ENCODE measurements around the gene HTR1E. TPM values are rescaled to one million over a fixed set of nuclear protein-coding genes. Genes with fewer than 3 reads are reported as not detected.
"Not testable (repeated sequence)": the region's sequence is repeated elsewhere in the genome, so short reads cannot be mapped to it uniquely, and the experiment has no call there.

HTR1E gene
- total RNA-seq, 1 donor from 2014 or later = not detected

GRCh38 chr6:86978251-86978650, 40.9 kb downstream of the HTR1E start:
- FAIRE-seq = no peak
- Histone ChIP-seq H3K36me3 (ENCODE audit: insufficient read depth, low read length) (no peaks in the 10 kb centered on the region), H3K4me3 (ENCODE audit: insufficient read depth, low read depth, low read length) (no peak overlapping the region), H3K9me3 (ENCODE audit: insufficient read depth, low read depth, low read length) (no peaks in the 10 kb centered on the region), H3K9ac (ENCODE audit: low read length) (no peak overlapping the region), H4K20me1 (ENCODE audit: insufficient read depth, low read length) (no peaks in the 10 kb centered on the region), H3K27me3 (ENCODE audit: insufficient read depth, low read length) (no peaks in the 10 kb centered on the region), H3K4me2 (ENCODE audit: low read length) (no peak overlapping the region), H3K4me1 (ENCODE audit: insufficient read depth, low read length) (no peaks in the 10 kb centered on the region), H3K79me2 (ENCODE audit: insufficient read depth, low read length) (no peaks in the 10 kb centered on the region), H2AFZ (ENCODE audit: low read depth, low read length) (no peak overlapping the region), H3K27ac (ENCODE audit: low read depth, low read length) (no peak overlapping the region)
- no peak for DNase-seq (ENCODE audit: low read depth)
- Mint-ChIP-seq H3K27me3 (ENCODE audit: low read depth, unreplicated experiment) (peaks cover 5% of the 10 kb centered on the region), H3K36me3 (ENCODE audit: low read depth, unreplicated experiment) (no peaks in the 10 kb centered on the region), H3K9me3 (ENCODE audit: unreplicated experiment) (no peaks in the 10 kb centered on the region), H3K27ac (ENCODE audit: unreplicated experiment) (no peak overlapping the region), H3K4me3 (ENCODE audit: unreplicated experiment) (no peak overlapping the region), H3K4me1 (ENCODE audit: low read depth, unreplicated experiment) (no peaks in the 10 kb centered on the region)
- no peak for TF ChIP-seq EZH2 (IDR thresholded peaks at IDR 0.05; ENCODE audit: insufficient read depth, low read length)
- no peak for TF ChIP-seq CTCF (IDR thresholded peaks at IDR 0.05; ENCODE audit: insufficient read depth, low read depth, low read length)

GRCh38 chr6:87001494-87001893, 64.2 kb downstream of the HTR1E start:
- Mint-ChIP-seq H3K4me1 (ENCODE audit: low read depth, unreplicated experiment) (no peaks in the 10 kb centered on the region), H3K27me3 (ENCODE audit: low read depth, unreplicated experiment) (no peaks in the 10 kb centered on the region)

GRCh38 chr6:87002391-87002790, 65.1 kb downstream of the HTR1E start:
- not testable (repeated sequence) for H2AFZ ChIP-seq (ENCODE audit: low read depth, low read length); H3K4me3 Mint-ChIP-seq (ENCODE audit: unreplicated experiment); DNase-seq (ENCODE audit: low read depth); H3K9ac ChIP-seq (ENCODE audit: low read length); H3K36me3 ChIP-seq (ENCODE audit: insufficient read depth, low read length); H3K27ac ChIP-seq (ENCODE audit: low read depth, low read length); H3K79me2 ChIP-seq (ENCODE audit: insufficient read depth, low read length); H3K27me3 ChIP-seq (ENCODE audit: insufficient read depth, low read length); H3K9me3 Mint-ChIP-seq (ENCODE audit: unreplicated experiment); H3K9me3 ChIP-seq (ENCODE audit: insufficient read depth, low read depth, low read length); FAIRE-seq; H3K4me1 Mint-ChIP-seq (ENCODE audit: low read depth, unreplicated experiment); H3K27ac Mint-ChIP-seq (ENCODE audit: unreplicated experiment); H3K36me3 Mint-ChIP-seq (ENCODE audit: low read depth, unreplicated experiment); H3K4me3 ChIP-seq (ENCODE audit: insufficient read depth, low read depth, low read length); H3K4me1 ChIP-seq (ENCODE audit: insufficient read depth, low read length); H3K27me3 Mint-ChIP-seq (ENCODE audit: low read depth, unreplicated experiment); H3K4me2 ChIP-seq (ENCODE audit: low read length); H4K20me1 ChIP-seq (ENCODE audit: insufficient read depth, low read length)

More at GRCh38 chr6:87001494-87001893, 64.2 kb downstream of the HTR1E start:
- Histone ChIP-seq H3K36me3 (ENCODE audit: insufficient read depth, low read length) (no peaks in the 10 kb centered on the region), H3K79me2 (ENCODE audit: insufficient read depth, low read length) (no peaks in the 10 kb centered on the region), H3K4me2 (ENCODE audit: low read length) (no peak overlapping the region), H3K27me3 (ENCODE audit: insufficient read depth, low read length) (no peaks in the 10 kb centered on the region), H3K4me3 (ENCODE audit: insufficient read depth, low read depth, low read length) (no peak overlapping the region), H3K9ac (ENCODE audit: low read length) (no peak overlapping the region), H3K4me1 (ENCODE audit: insufficient read depth, low read length) (no peaks in the 10 kb centered on the region), H3K9me3 (ENCODE audit: insufficient read depth, low read depth, low read length) (no peaks in the 10 kb centered on the region), H3K27ac (ENCODE audit: low read depth, low read length) (no peak overlapping the region), H2AFZ (ENCODE audit: low read depth, low read length) (no peak overlapping the region), H4K20me1 (ENCODE audit: insufficient read depth, low read length) (no peaks in the 10 kb centered on the region)
- DNase-seq (ENCODE audit: low read depth) (no peak), FAIRE-seq (no peak)
- Mint-ChIP-seq H3K4me3 (ENCODE audit: unreplicated experiment) (no peak overlapping the region), H3K27ac (ENCODE audit: unreplicated experiment) (no peak overlapping the region), H3K36me3 (ENCODE audit: low read depth, unreplicated experiment) (no peaks in the 10 kb centered on the region), H3K9me3 (ENCODE audit: unreplicated experiment) (peaks cover 5% of the 10 kb centered on the region)
- TF ChIP-seq CTCF (IDR thresholded peaks at IDR 0.05; ENCODE audit: insufficient read depth, low read depth, low read length) = no peak
- TF ChIP-seq EZH2 (IDR thresholded peaks at IDR 0.05; ENCODE audit: insufficient read depth, low read length) = no peak

- H3K27ac Mint-ChIP-seq (ENCODE audit: unreplicated experiment); H3K4me3 Mint-ChIP-seq (ENCODE audit: unreplicated experiment); H3K4me1 Mint-ChIP-seq (ENCODE audit: low read depth, unreplicated experiment); H3K9ac ChIP-seq (ENCODE audit: low read length); H3K27ac ChIP-seq (ENCODE audit: low read depth, low read length); H4K20me1 ChIP-seq (ENCODE audit: insufficient read depth, low read length); FAIRE-seq; H2AFZ ChIP-seq (ENCODE audit: low read depth, low read length); H3K79me2 ChIP-seq (ENCODE audit: insufficient read depth, low read length); H3K4me2 ChIP-seq (ENCODE audit: low read length); H3K27me3 ChIP-seq (ENCODE audit: insufficient read depth, low read length); H3K27me3 Mint-ChIP-seq (ENCODE audit: low read depth, unreplicated experiment); DNase-seq (ENCODE audit: low read depth); H3K36me3 ChIP-seq (ENCODE audit: insufficient read depth, low read length); H3K4me1 ChIP-seq (ENCODE audit: insufficient read depth, low read length); H3K36me3 Mint-ChIP-seq (ENCODE audit: low read depth, unreplicated experiment); H3K9me3 ChIP-seq (ENCODE audit: insufficient read depth, low read depth, low read length); H3K4me3 ChIP-seq (ENCODE audit: insufficient read depth, low read depth, low read length): not testable (repeated sequence)
- peaks cover 10% of the 10 kb centered on the region for H3K9me3 Mint-ChIP-seq (ENCODE audit: unreplicated experiment)
Measured at GRCh38 chr6:87006541-87006940, 69.2 kb downstream of the HTR1E start.

GRCh38 chr6:87009581-87009980, 72.3 kb downstream of the HTR1E start:
- not testable (repeated sequence) for H3K27ac Mint-ChIP-seq (ENCODE audit: unreplicated experiment); H3K36me3 Mint-ChIP-seq (ENCODE audit: low read depth, unreplicated experiment)

More at GRCh38 chr6:87009581-87009980, 72.3 kb downstream of the HTR1E start:
- H3K4me1 ChIP-seq (ENCODE audit: insufficient read depth, low read length); H3K4me3 Mint-ChIP-seq (ENCODE audit: unreplicated experiment); H3K27ac ChIP-seq (ENCODE audit: low read depth, low read length); H3K27me3 Mint-ChIP-seq (ENCODE audit: low read depth, unreplicated experiment); H3K36me3 ChIP-seq (ENCODE audit: insufficient read depth, low read length); FAIRE-seq; H3K9ac ChIP-seq (ENCODE audit: low read length); H3K9me3 Mint-ChIP-seq (ENCODE audit: unreplicated experiment); H2AFZ ChIP-seq (ENCODE audit: low read depth, low read length); H3K27me3 ChIP-seq (ENCODE audit: insufficient read depth, low read length); H3K4me1 Mint-ChIP-seq (ENCODE audit: low read depth, unreplicated experiment); H4K20me1 ChIP-seq (ENCODE audit: insufficient read depth, low read length); H3K4me2 ChIP-seq (ENCODE audit: low read length); H3K9me3 ChIP-seq (ENCODE audit: insufficient read depth, low read depth, low read length); H3K79me2 ChIP-seq (ENCODE audit: insufficient read depth, low read length); H3K4me3 ChIP-seq (ENCODE audit: insufficient read depth, low read depth, low read length); DNase-seq (ENCODE audit: low read depth): not testable (repeated sequence)

All from astrocyte (in vitro differentiated cells and primary cell).